Non-pigmented ciliary epithelial cell (primary cell): ENCODE data around the gene ANKH.
A peak's percentile ranks its signal among the peaks of the same experiment; 100 is the strongest.

Experiments
- DNase-seq: peaks from one replicate; pipeline ENCODE4 v3.0.0-alpha.2; 2010; ENCODE audit warnings: low read depth

Gene ANKH

DNA sequence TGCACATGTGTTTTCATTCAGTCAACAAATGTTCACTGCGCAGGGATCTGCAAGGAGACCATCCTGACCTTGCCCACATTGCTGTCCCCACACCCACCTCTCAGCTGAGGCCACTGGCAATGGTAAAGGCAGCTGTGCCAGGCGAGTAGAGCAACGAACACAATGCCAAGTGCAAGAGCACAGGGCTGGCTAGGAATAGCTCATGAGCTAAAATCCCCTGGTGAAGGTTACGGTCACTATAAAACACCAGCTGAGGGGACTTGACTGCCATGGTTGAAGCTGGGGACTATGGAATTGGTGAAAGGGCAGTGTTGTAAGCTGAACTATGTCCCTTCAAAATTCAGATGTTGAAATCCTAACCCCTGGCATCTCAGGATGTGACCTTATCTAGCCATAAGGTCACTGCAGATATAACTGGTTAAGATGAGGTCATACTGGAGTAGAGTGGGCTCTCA lies 111.0 kb downstream of the ANKH start:
- DNase-seq, result no peak

- DNase-seq, result no peak
Measured at GRCh38 chr5:14759744-14760547, 111.6 kb downstream of the ANKH start.

DNA sequence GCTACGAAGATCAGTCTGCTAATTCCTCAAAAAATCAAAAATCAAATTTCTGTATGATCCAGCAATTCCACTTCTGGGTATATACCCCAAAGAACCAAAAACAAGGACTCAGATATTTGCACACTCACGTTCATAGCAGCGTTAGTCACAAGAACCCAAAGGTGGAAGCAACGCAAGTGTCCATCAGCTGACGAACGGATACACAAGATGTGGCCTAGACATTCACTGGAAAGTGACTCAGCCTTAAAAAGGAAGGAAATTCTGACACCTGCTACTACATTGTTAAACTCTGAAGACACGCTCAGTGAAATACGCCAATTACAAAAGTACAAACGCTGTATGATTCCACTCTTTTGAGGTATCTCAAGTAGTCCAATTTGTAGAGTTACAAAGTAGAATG lies 113.7 kb downstream of the ANKH start:
- DNase-seq, result no peak

DNA sequence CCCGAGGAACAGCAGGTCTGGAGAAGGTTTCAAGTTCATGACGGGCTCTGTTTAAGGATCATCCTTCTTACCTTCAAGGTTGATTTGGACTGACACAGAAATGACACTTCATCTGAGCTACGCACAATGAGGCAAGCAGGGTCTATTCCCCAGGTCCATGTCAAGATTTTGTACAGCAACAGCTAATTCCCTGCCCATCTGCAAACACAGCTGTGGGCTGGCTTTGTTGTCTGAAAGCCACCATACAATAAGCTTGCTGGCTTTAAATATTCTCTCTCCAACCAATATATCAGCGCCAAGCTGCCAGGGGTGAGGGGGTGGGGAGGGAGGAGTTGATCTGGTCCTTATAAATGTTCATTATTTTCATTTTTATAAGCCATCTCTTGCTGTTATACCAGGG lies 115.1 kb downstream of the ANKH start:
- no peak for DNase-seq

- no peak for DNase-seq
Measured at GRCh38 chr5:14753947-14754346, 117.6 kb downstream of the ANKH start.

DNA sequence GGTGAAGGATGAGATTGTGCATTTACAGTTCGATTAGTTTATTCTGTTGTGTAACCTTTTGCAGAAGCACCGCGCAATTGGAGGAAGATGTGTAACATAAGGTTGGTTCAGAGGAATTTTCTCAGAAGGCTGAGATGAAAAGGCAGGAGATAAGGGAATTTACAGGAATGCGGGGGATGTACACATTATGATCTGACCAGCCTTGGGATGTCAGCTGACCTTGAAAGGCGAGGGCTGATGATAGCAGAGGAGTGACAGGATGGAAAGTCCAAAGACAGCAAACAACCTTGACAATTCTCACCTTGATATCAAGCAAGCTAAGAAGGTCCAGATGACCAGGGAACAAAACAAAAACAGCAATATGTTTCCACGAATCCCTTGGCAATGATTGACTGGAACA lies 118.3 kb downstream of the ANKH start:
- no peak for DNase-seq

DNA sequence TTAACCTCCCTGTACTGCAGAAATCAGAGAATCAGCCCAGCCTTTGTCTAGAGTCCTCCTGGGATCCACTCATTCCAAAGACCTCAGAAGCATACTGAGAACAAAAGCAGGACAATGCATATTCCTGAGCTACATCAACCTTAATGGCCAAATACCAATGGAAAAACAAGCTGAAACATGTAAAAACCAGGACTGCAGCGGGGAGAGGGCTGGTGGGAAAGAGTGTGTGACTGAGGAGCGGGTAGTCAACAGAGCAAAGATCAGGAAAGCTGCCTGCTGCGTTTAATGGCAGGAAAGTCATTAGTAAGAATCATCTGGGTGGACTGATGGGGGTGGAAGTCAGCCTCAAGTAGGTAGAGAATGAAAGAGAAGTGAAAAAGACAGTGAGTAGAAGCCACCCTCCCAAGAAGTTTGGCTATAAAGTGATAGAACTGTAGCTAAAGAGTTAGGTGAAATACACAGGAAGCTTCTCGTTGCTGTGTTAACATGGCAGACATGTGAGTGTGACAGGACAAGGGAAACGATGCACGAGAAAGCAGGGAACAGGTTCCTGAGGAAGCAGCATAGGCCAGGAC lies 119.0 kb downstream of the ANKH start:
- no peak for DNase-seq

GRCh38 chr5:14750712-14751111 lies 120.9 kb downstream of the ANKH start:
- no peak for DNase-seq

GRCh38 chr5:14749579-14750101 lies 121.9 kb downstream of the ANKH start:
- DNase-seq, result no peak

DNA sequence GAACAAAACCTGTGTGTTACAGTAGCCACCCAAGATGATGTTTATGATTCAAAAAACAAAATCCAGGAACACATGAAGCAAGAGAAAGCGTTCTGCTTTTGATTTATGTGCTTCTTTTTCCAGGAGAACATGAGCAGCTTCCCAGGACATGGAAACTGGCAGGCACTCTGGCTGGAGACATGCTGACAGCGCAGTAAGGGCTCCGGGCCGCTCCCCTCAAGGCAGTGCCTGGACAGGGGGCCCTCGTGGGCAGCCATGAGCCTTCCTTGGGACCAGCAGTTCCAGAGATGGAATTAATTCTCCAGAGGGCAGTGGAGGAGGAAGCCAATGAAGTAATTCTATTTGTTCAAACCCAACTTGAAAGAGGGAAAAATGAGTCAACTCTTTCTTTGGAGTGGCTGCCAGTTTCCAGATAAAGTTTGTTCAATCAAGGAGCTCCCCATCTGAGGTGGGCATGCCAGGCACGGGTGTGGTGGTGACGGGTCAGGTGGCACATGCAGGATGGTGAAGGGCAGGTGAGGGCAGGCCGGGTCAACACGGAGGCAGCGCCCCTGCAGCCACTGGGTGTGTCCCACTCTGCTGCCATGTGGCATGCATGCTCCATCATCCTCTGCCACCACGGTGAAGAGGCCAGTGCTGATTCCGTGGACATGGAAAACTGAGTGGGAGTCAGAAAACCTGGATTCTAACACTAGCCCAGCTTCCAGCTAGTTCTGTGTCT lies 123.2 kb downstream of the ANKH start:
- no peak for DNase-seq

GRCh38 chr5:14745753-14746152 lies 125.8 kb downstream of the ANKH start:
- no peak for DNase-seq

DNA sequence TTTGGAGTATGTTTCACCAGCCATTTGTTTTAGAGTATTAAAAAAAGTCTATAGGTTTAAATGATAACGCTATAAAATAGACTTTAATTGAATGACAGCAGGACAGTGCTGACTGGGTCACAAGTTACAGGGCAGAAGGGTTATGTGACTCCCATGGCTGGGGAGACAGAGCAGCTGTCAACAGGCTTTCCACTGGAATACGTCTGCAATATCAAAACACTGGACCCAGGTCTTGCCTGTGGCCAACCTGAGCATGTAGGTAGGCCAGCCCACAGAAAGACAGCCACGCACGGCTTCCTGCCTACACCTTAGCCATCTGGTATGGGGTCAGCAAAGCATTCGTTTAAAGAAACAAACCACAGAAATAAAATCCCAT lies 126.4 kb downstream of the ANKH start:
- no peak for DNase-seq

DNA sequence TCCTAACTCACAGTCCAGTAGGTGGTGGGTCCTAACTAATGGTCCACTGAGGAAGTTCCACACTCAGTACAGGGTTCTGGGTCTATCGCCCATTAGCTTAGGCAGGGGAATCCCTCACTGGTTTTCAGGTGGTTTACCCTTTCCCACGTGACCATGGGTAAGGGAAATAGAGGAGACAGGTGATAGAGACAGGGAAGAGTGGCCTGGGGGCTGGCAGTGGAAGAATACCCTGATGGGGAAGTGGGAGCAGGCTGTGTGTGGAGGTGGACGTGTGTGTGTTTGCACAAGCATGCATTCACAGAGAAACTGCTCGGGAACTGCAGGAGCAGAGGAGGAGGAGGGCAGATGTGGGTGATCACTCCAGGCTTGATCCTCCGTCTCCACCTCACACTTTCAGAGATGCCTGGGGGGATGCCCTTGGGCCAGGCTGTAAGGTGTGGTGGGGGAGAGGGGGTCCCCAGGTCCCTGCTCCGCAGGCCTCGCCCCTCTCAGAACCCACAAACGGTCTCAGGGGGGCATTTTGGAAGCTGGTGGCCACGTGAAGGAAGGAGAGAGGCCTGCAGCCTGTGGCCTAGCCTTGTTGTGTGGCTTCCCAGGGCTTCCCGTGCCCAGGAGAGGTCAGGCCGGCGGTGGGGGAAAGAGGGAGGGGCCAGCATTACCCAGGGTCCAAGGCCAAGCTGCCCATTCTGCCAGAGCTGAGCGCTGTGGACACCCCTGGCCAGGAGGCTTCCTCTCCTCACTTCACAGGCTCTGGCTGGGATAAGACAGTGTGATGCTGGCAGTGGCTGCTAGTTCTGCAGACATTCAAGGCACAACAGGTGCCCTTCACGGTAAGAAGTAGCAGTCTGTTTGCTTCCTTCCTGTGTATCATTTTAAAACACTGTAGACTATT lies 127.0 kb downstream of the ANKH start:
- DNase-seq, result no peak

DNA sequence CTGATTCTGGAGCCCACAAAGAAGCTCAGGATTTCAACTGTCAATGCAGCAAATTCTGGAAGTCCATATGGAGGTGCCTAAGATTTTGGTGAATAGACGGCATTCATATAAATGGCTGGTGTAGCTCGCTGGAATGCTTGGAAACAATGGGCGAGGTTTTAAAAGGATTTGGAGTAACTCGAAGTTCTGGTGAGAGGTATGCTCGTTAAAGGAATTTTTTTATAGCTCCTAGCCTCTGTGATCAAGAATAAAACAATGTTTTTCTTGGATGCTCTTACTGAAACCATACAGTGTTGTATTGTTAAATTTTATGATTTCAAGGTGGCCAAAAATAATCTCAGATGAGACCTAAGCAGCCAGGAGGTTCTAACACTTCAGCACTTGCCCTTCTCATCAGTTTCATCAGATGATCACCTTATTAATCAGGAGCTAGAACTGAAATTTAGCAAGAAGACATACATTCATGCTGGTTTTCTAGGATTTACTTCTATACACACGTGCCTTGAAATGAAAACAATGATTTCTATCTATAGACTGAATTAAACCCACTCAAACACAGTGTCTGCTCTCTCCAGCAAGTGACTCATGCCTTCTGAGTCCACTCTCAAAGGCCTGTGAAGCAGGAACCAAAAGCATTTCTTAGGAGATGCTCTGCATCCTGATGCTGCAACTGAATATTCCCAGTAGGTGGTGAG lies 127.8 kb downstream of the ANKH start:
- peak; percentile 24 for DNase-seq

DNA sequence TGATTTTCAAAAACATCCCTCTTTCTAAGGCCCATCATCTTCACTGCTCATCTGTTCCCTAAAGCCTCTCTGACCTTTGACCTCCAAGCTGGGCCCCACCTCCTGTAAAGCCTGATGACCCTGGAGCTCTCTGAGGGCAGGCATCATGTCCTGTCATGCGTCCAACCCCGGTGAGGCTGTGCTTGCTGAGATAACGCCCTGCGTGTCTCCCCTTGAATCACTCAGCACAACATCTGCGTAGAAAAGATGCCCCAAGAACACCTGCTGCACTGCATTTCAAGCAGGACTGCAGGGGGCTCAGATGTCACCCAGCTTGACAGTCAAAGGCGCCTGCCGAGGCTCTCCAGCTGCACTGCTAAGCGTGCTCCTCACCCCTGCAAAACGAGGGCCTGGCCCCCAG lies 129.1 kb downstream of the ANKH start:
- DNase-seq, result no peak

DNA sequence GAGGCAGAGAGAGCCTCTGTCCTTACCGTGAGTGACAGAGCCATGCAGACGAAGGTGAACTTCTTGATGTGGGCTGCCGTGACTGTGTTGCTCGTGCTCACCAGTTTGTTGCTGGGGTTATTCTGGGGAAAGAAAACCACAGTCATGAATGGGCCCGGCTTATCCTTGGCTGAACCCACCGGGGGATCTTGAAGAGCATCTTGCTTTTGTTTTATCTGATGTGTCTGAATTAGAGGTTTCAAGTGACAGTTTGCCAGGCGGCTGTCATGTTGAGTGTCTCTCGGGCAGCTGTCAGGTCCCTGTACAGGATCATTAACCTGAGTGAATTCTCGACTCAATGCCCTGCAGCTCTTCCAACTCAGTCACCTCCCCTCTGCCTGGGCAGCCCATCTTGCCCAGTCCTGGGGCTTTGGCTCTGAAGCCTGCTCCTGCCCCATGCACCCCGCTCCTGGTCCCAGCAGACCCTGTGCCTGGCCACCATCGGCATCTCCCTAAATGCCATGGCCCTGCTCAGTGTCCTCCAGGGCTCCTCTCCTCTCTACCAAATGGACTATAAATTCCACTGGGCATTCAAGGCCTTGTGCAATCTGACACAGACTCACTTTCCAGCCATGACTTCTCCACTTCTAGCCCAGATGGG lies 129.7 kb downstream of the ANKH start:
- DNase-seq, result no peak

GRCh38 chr5:14741131-14741530 lies 130.4 kb downstream of the ANKH start:
- no peak for DNase-seq

GRCh38 chr5:14739981-14740380 lies 131.6 kb downstream of the ANKH start:
- DNase-seq, result no peak

- peak; percentile 32 for DNase-seq
Measured at GRCh38 chr5:14739538-14739937, 132.0 kb downstream of the ANKH start.

- no peak for DNase-seq
Measured at GRCh38 chr5:14738050-14738449, 133.5 kb downstream of the ANKH start.

DNA sequence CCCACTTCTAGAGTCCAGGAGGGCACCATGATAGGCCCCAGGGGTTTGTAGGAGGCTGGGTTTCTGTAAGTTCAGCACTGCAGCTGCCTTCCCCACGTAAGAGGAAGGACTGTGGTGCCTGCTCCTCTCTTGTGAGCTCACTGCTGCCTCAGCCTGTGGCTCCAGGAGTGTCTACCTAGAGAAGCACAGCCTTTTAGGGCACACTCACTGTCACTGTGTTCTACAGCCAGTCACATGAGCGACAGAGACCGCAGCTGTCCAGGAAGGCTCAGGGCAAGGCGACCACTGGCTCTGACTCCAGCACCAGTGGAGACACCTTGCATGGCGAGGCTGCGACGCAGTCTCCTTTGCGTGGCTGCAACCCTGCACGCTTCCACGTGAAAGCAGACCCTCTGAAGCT lies 134.3 kb downstream of the ANKH start:
- DNase-seq, result no peak
